Stimulated activated CD4-positive, alpha-beta T cell treated with anti-CD3 and anti-CD28 coated beads, TNF-alpha, amount 100 ng/mL, for 48 hours (primary cell): Measurements from ENCODE around the gene DISC1.
"Not testable (repeated sequence)": the region's sequence is repeated elsewhere in the genome, so short reads cannot be mapped to it uniquely, and the experiment has no call there.

Experiments used
- DNase-seq, 3 donors: peaks; one replicate each; pipeline ENCODE4 v3.0.0-alpha.2; 2020; ENCODE audit warnings: low read depth in 3 of 3

DISC1 gene

GRCh38 chr1:231959225-231959884, 332.8 kb downstream of the DISC1 start:
- no peak for DNase-seq

GRCh38 chr1:231961801-231962200, 335.2 kb downstream of the DISC1 start:
- DNase-seq: not testable (repeated sequence)

- no peak for DNase-seq
Measured at GRCh38 chr1:231962636-231963035, 336.0 kb downstream of the DISC1 start.

GRCh38 chr1:231964241-231964640, 337.7 kb downstream of the DISC1 start:
- no peak for DNase-seq

GRCh38 chr1:231964961-231965360, 338.4 kb downstream of the DISC1 start:
- DNase-seq: no peak

GRCh38 chr1:231965615-231966014, 339.0 kb downstream of the DISC1 start:
- no peak for DNase-seq

GRCh38 chr1:231966983-231967382, 340.4 kb downstream of the DISC1 start:
- no peak for DNase-seq

- no peak for DNase-seq
Measured at GRCh38 chr1:231969076-231969475, 342.5 kb downstream of the DISC1 start.

GRCh38 chr1:231969761-231970160, 343.2 kb downstream of the DISC1 start:
- DNase-seq: not testable (repeated sequence)

- no peak for DNase-seq
Measured at GRCh38 chr1:231970684-231971083, 344.1 kb downstream of the DISC1 start.

GRCh38 chr1:231971397-231972110, 345.0 kb downstream of the DISC1 start:
- DNase-seq: no peak

- DNase-seq: no peak
Measured at GRCh38 chr1:231972111-231972445, 345.5 kb downstream of the DISC1 start.

- peak in 1 of 3 donors; percentile 5 for DNase-seq
Measured at GRCh38 chr1:231973830-231974229, 347.2 kb downstream of the DISC1 start.

- no peak for DNase-seq
Measured at GRCh38 chr1:231976231-231976630, 349.6 kb downstream of the DISC1 start.

GRCh38 chr1:231981675-231982074, 355.1 kb downstream of the DISC1 start:
- no peak for DNase-seq

GRCh38 chr1:231982871-231983587, 356.4 kb downstream of the DISC1 start:
- DNase-seq: no peak

GRCh38 chr1:231983588-231984193, 357.1 kb downstream of the DISC1 start:
- DNase-seq: no peak

GRCh38 chr1:231985296-231986023, 358.9 kb downstream of the DISC1 start:
- DNase-seq: no peak

- no peak for DNase-seq
Measured at GRCh38 chr1:231986631-231987336, 360.2 kb downstream of the DISC1 start.

GRCh38 chr1:231990388-231990787, 363.8 kb downstream of the DISC1 start:
- no peak for DNase-seq

GRCh38 chr1:231991231-231991630, 364.6 kb downstream of the DISC1 start:
- DNase-seq: no peak
